Measurements from ENCODE around the gene SLC25A23.

The SLC25A23 gene

GRCh38 chr19:6466526-6467248, 7.1 kb upstream of the SLC25A23 start:
- Histone ChIP-seq H3K4me3 (ENCODE audit: low read length) (no peak overlapping the region), H3K4me1 (ENCODE audit: insufficient read depth, low read length) (no peaks in the 10 kb centered on the region), H3K9me3 (ENCODE audit: insufficient read depth, low read depth, low read length) (no peaks in the 10 kb centered on the region), H3K9ac (ENCODE audit: low read depth, low read length) (no peak overlapping the region), H3K27me3 (ENCODE audit: insufficient read depth, low read length) (peaks cover 26% of the 10 kb centered on the region), H3K27ac (ENCODE audit: low read depth, low read length) (no peak overlapping the region), H3K36me3 (ENCODE audit: insufficient read depth, low read length) (peaks cover 11% of the 10 kb centered on the region; the same call in 1 of the 2 replicates)
- 92% methylated on average over 21 of the region's 21 CpGs for WGBS

GRCh38 chr19:6465663-6466062, 6.1 kb upstream of the SLC25A23 start:
- 94% methylated on average over 8 of the region's 8 CpGs for whole genome bisulfite sequencing
- Histone ChIP-seq H3K9me3 (ENCODE audit: insufficient read depth, low read depth, low read length) (no peaks in the 10 kb centered on the region), H3K27me3 (ENCODE audit: insufficient read depth, low read length) (peaks cover 26% of the 10 kb centered on the region), H3K4me3 (ENCODE audit: low read length) (no peak overlapping the region), H3K36me3 (ENCODE audit: insufficient read depth, low read length) (peaks cover 11% of the 10 kb centered on the region; the same call in 1 of the 2 replicates), H3K27ac (ENCODE audit: low read depth, low read length) (no peak overlapping the region), H3K4me1 (ENCODE audit: insufficient read depth, low read length) (no peaks in the 10 kb centered on the region), H3K9ac (ENCODE audit: low read depth, low read length) (no peak overlapping the region)

- Histone ChIP-seq H3K27me3 (ENCODE audit: insufficient read depth, low read length) (peaks cover 26% of the 10 kb centered on the region), H3K27ac (ENCODE audit: low read depth, low read length) (no peak overlapping the region), H3K9ac (ENCODE audit: low read depth, low read length) (peak overlapping the region; percentile 58), H3K36me3 (ENCODE audit: insufficient read depth, low read length) (peaks cover 11% of the 10 kb centered on the region; the same call in 1 of the 2 replicates), H3K4me3 (ENCODE audit: low read length) (peak overlapping the region; percentile 83), H3K4me1 (ENCODE audit: insufficient read depth, low read length) (no peaks in the 10 kb centered on the region), H3K9me3 (ENCODE audit: insufficient read depth, low read depth, low read length) (no peaks in the 10 kb centered on the region)
- WGBS: 44% methylated on average over 9 of the region's 9 CpGs
Observed at GRCh38 chr19:6465006-6465405, 5.4 kb upstream of the SLC25A23 start.

- Histone ChIP-seq H3K4me3 (ENCODE audit: low read length) (peak within 1 kb of the TSS; percentile 83), H3K9me3 (ENCODE audit: insufficient read depth, low read depth, low read length) (no peaks in the 10 kb centered on the region), H3K36me3 (ENCODE audit: insufficient read depth, low read length) (peaks cover 11% of the 10 kb centered on the region; the same call in 1 of the 2 replicates), H3K4me1 (ENCODE audit: insufficient read depth, low read length) (no peaks in the 10 kb centered on the region), H3K9ac (ENCODE audit: low read depth, low read length) (peak within 1 kb of the TSS; percentile 58), H3K27ac (ENCODE audit: low read depth, low read length) (peak within 1 kb of the TSS; percentile 49; the same call in 1 of the 2 replicates), H3K27me3 (ENCODE audit: insufficient read depth, low read length) (peaks cover 26% of the 10 kb centered on the region)
- 2% methylated on average over 65 of the region's 65 CpGs for WGBS
Observed at GRCh38 chr19:6464070-6464873, 4.7 kb upstream of the SLC25A23 start, which contains the start of gene CRB3. CRB3 (plus strand) TSS chr19:6464271; CDS start chr19:6464702, 431 bp downstream.

GRCh38 chr19:6460099-6460884, 700 bp upstream of the SLC25A23 start:
- no peaks in the 10 kb centered on the region for H3K4me1 ChIP-seq (ENCODE audit: insufficient read depth, low read length)
- H3K4me3 ChIP-seq (ENCODE audit: low read length): peak overlapping the region; percentile 84
- H3K27ac ChIP-seq (ENCODE audit: low read depth, low read length): peak overlapping the region; percentile 40; the same call in 1 of the 2 replicates
- H3K9ac ChIP-seq (ENCODE audit: low read depth, low read length): peak overlapping the region; percentile 45
- no peaks in the 10 kb centered on the region for H3K9me3 ChIP-seq (ENCODE audit: insufficient read depth, low read depth, low read length)
- WGBS: under 1% methylated on average over 57 of the region's 57 CpGs
- H3K27me3 ChIP-seq (ENCODE audit: insufficient read depth, low read length): peaks cover 26% of the 10 kb centered on the region
- H3K36me3 ChIP-seq (ENCODE audit: insufficient read depth, low read length): peaks cover 4% of the 10 kb centered on the region; the same call in 1 of the 2 replicates

- 45% methylated on average over 16 of the region's 16 CpGs for WGBS
- Histone ChIP-seq H3K36me3 (ENCODE audit: insufficient read depth, low read length) (peaks cover 19% of the 10 kb centered on the region), H3K27ac (ENCODE audit: low read depth, low read length) (no peak overlapping the region), H3K4me3 (ENCODE audit: low read length) (peak overlapping the region; percentile 84), H3K27me3 (ENCODE audit: insufficient read depth, low read length) (peaks cover 12% of the 10 kb centered on the region; the same call in 1 of the 2 replicates), H3K9me3 (ENCODE audit: insufficient read depth, low read depth, low read length) (peaks cover 10% of the 10 kb centered on the region; the same call in 1 of the 2 replicates), H3K4me1 (ENCODE audit: insufficient read depth, low read length) (no peaks in the 10 kb centered on the region), H3K9ac (ENCODE audit: low read depth, low read length) (0 out of 2 replicates have a peak overlapping the region, but pooled peaks have one; percentile 22)
Observed at GRCh38 chr19:6458695-6459261, 814 bp downstream of the SLC25A23 start.

- H3K4me1 ChIP-seq (ENCODE audit: insufficient read depth, low read length): no peaks in the 10 kb centered on the region
- H3K27ac ChIP-seq (ENCODE audit: low read depth, low read length): no peak overlapping the region
- no peak overlapping the region for H3K4me3 ChIP-seq (ENCODE audit: low read length)
- no peak overlapping the region for H3K9ac ChIP-seq (ENCODE audit: low read depth, low read length)
- peaks cover 24% of the 10 kb centered on the region for H3K36me3 ChIP-seq (ENCODE audit: insufficient read depth, low read length)
- peaks cover 13% of the 10 kb centered on the region; the same call in 1 of the 2 replicates for H3K9me3 ChIP-seq (ENCODE audit: insufficient read depth, low read depth, low read length)
- H3K27me3 ChIP-seq (ENCODE audit: insufficient read depth, low read length): peaks cover 6% of the 10 kb centered on the region; the same call in 1 of the 2 replicates
- WGBS: 82% methylated on average over 15 of the region's 17 CpGs
Observed at GRCh38 chr19:6457958-6458694, 1.5 kb downstream of the SLC25A23 start.

GRCh38 chr19:6455924-6456323, 3.7 kb downstream of the SLC25A23 start:
- H3K4me1 ChIP-seq (ENCODE audit: insufficient read depth, low read length): no peaks in the 10 kb centered on the region
- H3K9ac ChIP-seq (ENCODE audit: low read depth, low read length): no peak overlapping the region
- H3K4me3 ChIP-seq (ENCODE audit: low read length): no peak overlapping the region
- H3K27me3 ChIP-seq (ENCODE audit: insufficient read depth, low read length): no peaks in the 10 kb centered on the region
- peaks cover 34% of the 10 kb centered on the region for H3K36me3 ChIP-seq (ENCODE audit: insufficient read depth, low read length)
- WGBS: 95% methylated on average over 15 of the region's 15 CpGs
- peaks cover 13% of the 10 kb centered on the region; the same call in 1 of the 2 replicates for H3K9me3 ChIP-seq (ENCODE audit: insufficient read depth, low read depth, low read length)
- H3K27ac ChIP-seq (ENCODE audit: low read depth, low read length): no peak overlapping the region

- H3K27me3 ChIP-seq (ENCODE audit: insufficient read depth, low read length): no peaks in the 10 kb centered on the region
- no peak overlapping the region for H3K27ac ChIP-seq (ENCODE audit: low read depth, low read length)
- H3K9ac ChIP-seq (ENCODE audit: low read depth, low read length): no peak overlapping the region
- peaks cover 34% of the 10 kb centered on the region for H3K36me3 ChIP-seq (ENCODE audit: insufficient read depth, low read length)
- no peak overlapping the region for H3K4me3 ChIP-seq (ENCODE audit: low read length)
- 97% methylated on average over 11 of the region's 11 CpGs for WGBS
- no peaks in the 10 kb centered on the region for H3K4me1 ChIP-seq (ENCODE audit: insufficient read depth, low read length)
- H3K9me3 ChIP-seq (ENCODE audit: insufficient read depth, low read depth, low read length): peaks cover 13% of the 10 kb centered on the region; the same call in 1 of the 2 replicates
Observed at GRCh38 chr19:6453951-6454565, 5.5 kb downstream of the SLC25A23 start.
